RWPE1 (cell line): ENCODE data around the gene SHISAL2B.

Experiments
- CTCF ChIA-PET: fragments of 350-600 bp; sonication (Branson Sonifier 250); formaldehyde crosslinking; extraction: SDS; loops from one replicate; lab custom pipeline; 2021; lab: Yijun Ruan, JAX
- POLR2A ChIA-PET: fragments of 400-600 bp; formaldehyde crosslinking; extraction: SDS; loops from one replicate; lab custom pipeline; 2020; ENCODE audit warnings: antibody characterized with exemption; ENCODE audit not compliant: low non-redundant PET; lab: Yijun Ruan, JAX
- DNase-seq: peaks from one replicate; pipeline ENCODE4 v3.0.0; 2012; ENCODE audit warnings: low spot score
- H3K27ac ChIP-seq: fragments of 450-650 bp; 2 replicates; pipeline ENCODE4 v1.5.1; 2017
- TF ChIP-seq, protein P1 (sequence below): fragments of 450-650 bp; conservative IDR thresholded peaks from 2 replicates; pipeline ENCODE4 v1.5.1; 2017; ENCODE audit warnings: low read depth, mild to moderate bottlenecking

The SHISAL2B gene

DNA sequence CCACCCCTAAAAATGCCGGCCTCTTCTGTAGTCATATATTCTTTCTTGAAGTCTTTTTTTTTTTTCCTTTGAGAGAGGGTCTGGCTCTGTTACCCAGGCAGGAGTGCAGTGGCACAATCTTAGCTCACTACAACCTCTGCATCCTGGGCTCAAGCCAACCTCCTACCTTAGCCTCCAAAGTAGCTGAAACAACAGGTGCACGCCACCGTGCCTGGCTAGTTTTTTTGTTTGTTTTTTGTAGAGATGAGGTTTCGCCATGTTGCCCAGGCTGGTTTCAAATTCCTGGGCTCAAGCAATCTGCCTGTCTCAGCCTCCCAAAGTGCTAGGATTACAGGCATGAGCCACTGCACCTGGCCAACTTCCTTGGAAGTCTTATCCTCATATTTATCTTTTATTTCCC, 59.1 kb downstream of the SHISAL2B start:
- POLR2A ChIA-PET, result no interaction called here
- no peak overlapping the region for H3K27ac ChIP-seq
- CTCF ChIA-PET, result no interaction called here
- TF ChIP-seq, protein P1, sequence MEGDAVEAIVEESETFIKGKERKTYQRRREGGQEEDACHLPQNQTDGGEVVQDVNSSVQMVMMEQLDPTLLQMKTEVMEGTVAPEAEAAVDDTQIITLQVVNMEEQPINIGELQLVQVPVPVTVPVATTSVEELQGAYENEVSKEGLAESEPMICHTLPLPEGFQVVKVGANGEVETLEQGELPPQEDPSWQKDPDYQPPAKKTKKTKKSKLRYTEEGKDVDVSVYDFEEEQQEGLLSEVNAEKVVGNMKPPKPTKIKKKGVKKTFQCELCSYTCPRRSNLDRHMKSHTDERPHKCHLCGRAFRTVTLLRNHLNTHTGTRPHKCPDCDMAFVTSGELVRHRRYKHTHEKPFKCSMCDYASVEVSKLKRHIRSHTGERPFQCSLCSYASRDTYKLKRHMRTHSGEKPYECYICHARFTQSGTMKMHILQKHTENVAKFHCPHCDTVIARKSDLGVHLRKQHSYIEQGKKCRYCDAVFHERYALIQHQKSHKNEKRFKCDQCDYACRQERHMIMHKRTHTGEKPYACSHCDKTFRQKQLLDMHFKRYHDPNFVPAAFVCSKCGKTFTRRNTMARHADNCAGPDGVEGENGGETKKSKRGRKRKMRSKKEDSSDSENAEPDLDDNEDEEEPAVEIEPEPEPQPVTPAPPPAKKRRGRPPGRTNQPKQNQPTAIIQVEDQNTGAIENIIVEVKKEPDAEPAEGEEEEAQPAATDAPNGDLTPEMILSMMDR, result no peak
- no peak for DNase-seq

DNA sequence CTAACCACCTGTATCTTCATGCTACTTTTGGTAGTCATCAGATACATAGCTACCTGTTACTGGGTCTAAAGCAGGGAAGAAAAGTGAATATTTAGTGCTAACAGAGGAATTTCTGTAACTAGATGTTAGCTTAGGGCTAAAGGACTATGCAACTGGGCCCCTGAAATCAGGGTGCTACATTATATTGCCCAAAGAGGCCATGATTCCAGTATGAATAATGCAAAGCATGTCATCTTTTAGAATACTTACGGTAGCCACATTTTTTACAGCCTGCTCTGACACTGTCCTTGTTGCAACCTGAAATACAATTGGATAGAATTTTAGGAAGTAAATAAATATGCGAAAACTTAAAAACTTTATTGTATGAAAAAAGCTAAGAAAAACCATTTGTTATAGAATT, 63.8 kb downstream of the SHISAL2B start:
- no peak for DNase-seq
- ChIA-PET CTCF (interaction anchor here (0.6 kb wide), 1 partner anchor 51 kb away, joined by 3 read pairs; no protein-coding TSS in a partner anchor), POLR2A (no interaction called here)
- TF ChIP-seq, protein P1, result no peak
- H3K27ac ChIP-seq, result no peak overlapping the region

DNA sequence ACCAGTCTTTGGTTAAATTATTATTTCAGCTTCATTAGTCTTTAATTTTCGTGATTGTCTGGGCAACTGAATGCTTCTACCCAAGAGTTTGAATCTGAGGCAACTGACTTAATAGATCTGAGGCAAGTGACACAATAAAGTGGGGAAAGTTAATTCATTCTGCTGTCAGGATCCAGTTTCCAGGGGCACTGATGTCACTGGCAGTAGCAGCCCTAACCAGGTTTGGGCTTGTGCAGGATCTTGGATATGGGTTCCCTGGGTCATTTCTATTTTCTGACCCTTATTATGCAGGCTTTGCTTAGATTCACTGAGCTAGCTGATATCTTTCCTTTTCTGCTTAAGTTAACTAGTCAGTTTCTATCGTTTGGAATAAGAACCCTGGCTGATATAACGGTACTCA, 68.6 kb downstream of the SHISAL2B start:
- TF ChIP-seq, protein P1, result no peak
- CTCF ChIA-PET, result interaction anchor here (0.6 to 1.0 kb wide), 2 partner anchors 10 to 14 kb away, joined by 3 read pairs; no protein-coding TSS in a partner anchor
- POLR2A ChIA-PET, result no interaction called here
- DNase-seq, result no peak
- no peak overlapping the region for H3K27ac ChIP-seq

DNA sequence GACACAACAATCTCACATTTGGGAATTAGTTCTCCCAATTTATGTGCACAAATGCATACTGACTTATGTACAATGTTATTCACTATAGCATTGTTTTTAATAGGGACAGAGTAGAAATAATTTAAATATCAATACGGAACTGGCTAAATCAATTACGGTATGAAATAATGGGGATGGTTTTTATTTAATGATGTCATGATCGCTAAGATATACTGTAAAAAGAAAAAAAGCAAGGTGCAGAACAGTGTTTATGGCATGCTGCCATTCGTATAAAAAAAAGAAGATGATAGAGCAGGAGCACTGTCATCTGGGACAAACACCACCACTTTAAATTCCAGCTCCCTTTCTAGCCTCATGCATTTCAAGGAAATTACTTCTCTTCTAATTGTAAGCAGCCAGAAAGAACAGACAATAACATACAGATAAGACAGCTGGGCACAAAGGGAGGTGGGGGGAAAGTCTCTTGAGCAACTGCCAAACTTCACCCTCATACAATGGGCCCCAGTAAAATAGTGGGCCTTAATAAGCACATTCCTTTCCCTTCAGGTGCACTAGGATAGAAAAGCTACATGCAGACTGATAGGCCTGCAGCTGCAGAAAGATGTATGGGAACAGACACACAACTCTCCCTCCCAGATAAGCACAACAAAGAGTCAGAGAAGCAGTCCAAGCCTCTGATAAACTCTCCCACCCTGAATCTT, 69.8 kb downstream of the SHISAL2B start:
- DNase-seq, result no peak
- ChIA-PET POLR2A (no interaction called here), CTCF (interaction anchor here (0.7 kb wide), 1 partner anchor 594 kb away, joined by 3 read pairs; no protein-coding TSS in a partner anchor)
- TF ChIP-seq, protein P1, result no peak
- H3K27ac ChIP-seq, result no peak overlapping the region

DNA sequence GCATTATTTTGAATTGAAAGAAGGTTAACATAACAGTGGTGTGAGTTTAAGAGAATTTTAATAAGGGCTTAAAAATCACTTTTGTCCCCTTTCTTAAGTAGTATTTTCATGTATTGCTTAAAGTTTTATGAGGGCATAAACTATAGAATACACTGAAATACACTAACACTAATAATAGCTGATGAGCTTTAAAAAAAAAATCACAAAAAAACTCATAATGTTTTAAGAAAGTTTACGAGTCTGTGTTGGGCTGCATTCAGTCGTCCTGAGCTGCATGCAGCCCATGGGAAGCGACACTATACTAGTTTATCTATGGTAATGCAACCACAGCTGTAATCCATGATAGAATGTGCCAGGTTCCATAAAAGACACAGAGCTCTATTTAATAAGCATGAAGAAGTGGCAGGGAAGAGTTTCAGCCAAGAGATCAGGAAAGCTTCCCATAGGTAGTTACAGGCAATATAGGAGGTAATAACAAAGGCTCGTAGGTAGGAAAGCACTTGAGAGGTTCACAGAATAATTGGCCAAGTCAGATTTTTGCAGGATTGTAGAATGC, 73.7 kb downstream of the SHISAL2B start:
- ChIA-PET CTCF (no interaction called here), POLR2A (no interaction called here)
- no peak for DNase-seq
- TF ChIP-seq, protein P1, result no peak
- H3K27ac ChIP-seq, result no peak overlapping the region

DNA sequence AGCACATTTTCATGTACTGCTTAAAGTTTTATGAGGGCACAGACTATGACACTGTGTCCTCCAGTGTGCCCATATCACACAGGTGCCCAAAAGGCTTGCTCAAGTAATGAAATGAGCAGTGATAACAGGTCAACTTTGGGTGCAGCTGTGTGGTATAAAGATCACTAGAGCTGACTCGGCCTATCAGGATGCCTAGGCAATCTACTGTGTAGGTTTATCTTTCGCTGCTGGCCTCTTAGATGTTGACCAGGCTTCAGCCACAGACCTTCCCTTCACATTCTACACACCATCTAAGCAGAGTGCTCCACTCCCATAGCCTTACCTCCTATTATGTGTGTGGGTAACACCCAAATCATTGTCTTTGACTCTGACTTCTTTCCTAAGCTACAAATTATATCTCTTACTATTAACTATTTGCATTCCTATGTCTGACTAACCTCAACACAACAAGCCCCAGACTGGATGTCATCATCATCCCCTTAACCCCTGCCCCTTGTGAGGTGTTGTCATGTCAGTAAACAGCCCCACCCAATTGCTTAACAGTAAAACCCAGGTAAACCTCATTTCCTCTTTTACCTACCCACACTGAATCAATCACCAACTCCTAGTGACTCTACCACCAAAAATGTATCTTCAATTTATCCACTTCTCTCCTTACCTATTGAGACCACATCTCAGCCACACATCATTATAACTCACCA, 75.7 kb downstream of the SHISAL2B start:
- H3K27ac ChIP-seq, result no peak overlapping the region
- ChIA-PET CTCF (no interaction called here), POLR2A (no interaction called here)
- TF ChIP-seq, protein P1, result no peak
- DNase-seq, result peak; percentile 95
